ENCODE measurements around the gene SRRM3.
"Not testable (repeated sequence)": the region's sequence is repeated elsewhere in the genome, so short reads cannot be mapped to it uniquely, and the experiment has no call there.

Gene SRRM3

DNA sequence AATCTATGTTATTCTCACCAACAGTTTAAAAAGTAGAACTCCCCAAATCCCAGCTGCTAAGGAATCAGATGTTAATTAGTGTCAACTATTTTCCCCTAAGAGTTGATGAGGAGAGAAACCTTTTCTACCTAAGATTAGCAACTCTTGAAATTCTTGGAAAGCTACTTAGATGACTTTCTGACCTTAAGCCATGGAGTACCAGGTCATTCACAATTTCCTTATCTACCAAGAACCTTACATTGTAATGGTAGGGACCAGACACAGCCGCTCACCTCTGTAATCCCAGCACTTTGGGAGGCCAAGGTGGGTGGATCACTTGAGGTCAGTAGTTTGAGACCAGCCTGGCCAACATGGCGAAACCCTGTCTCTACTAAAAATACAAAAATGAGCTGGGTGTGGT lies 133.7 kb downstream of the SRRM3 start:
- H3K4me3 ChIP-seq (ENCODE audit: low read depth, low read length), result not testable (repeated sequence)

DNA sequence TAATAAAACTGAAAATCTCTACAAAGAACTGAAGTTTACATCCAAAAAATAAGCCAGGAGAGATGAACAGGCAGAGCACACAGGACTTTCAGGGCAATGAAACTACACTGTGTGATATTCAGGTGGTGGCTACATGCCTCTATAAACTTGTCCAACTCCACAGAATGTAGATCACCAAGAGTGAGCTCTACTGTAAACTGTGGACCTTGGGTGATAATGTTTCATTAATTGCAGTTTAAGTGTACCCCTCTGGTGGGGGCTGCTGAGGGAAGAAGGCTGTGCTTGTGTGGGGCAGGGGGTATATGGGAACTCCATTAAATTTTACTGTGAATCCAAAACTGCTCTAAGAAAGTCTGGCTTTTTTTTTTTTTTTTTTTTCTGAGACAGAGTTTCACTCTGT lies 134.4 kb downstream of the SRRM3 start:
- no peak overlapping the region for H3K4me3 ChIP-seq (ENCODE audit: low read depth, low read length)

Data from iPS-11a (cell line).